ENCODE results near the gene FBXL12. TPM values are rescaled to one million over a fixed set of nuclear protein-coding genes. Genes with fewer than 3 reads are reported as not detected.

The FBXL12 gene
- total and polyA plus RNA-seq, 2 of the 4 experiments (the other 2 are of a cell fraction), result 8.1 to 42.6 TPM

DNA sequence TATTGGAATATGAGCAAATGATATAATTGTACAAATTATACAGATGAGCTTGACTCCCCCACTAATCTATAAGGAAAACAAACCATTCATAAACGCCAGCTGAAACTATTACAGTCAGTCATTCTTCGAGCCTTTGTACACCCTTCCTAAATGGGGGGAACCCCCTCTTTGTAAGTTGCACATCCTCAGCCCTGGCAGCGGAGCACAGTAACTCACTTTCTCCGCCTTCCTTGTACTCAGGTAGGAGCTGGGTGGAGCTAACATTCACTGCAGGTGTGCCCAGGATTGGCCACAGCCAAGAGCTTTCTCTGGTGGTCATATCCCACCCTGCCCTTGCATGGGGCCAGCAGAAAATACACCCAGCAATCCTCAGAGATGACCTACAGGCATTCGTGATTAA is 44.9 kb upstream of the FBXL12 start:
- in situ Hi-C loops (cut with MboI; ENCODE audit: low sequenced_read_pairs), result no loop called here

More for the DNA sequence above, 44.9 kb upstream of the FBXL12 start:
- H3K56ac ChIP-seq (ENCODE audit: extremely low read depth, insufficient read depth, low read length), result no peak overlapping the region
- no peak for DNase-seq
- H2BK15ac ChIP-seq (ENCODE audit: low read depth, low read length), result no peak overlapping the region
- TF ChIP-seq SMC3 (IDR thresholded peaks at IDR 0.05; ENCODE audit: low read depth, low read length) (no peak), NFE2L2 (IDR thresholded peaks at IDR 0.05; ENCODE audit: low read depth, low read length) (no peak), BHLHE40 (IDR thresholded peaks at IDR 0.05; ENCODE audit: low read depth, low read length) (no peak), RFX5 (IDR thresholded peaks at IDR 0.05; ENCODE audit: low read depth, low read length) (no peak), RAD21 (IDR thresholded peaks at IDR 0.05; ENCODE audit: low read length) (no peak), CEBPB (IDR thresholded peaks at IDR 0.05; ENCODE audit: low read depth, low read length) (no peak), MAZ (IDR thresholded peaks at IDR 0.05; ENCODE audit: borderline replicate concordance, low read depth, low read length) (no peak), POLR2A (IDR thresholded peaks at IDR 0.05; ENCODE audit: low read depth, low read length) (no peak)
- TF ChIP-seq, protein P1, sequence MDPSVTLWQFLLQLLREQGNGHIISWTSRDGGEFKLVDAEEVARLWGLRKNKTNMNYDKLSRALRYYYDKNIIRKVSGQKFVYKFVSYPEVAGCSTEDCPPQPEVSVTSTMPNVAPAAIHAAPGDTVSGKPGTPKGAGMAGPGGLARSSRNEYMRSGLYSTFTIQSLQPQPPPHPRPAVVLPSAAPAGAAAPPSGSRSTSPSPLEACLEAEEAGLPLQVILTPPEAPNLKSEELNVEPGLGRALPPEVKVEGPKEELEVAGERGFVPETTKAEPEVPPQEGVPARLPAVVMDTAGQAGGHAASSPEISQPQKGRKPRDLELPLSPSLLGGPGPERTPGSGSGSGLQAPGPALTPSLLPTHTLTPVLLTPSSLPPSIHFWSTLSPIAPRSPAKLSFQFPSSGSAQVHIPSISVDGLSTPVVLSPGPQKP (IDR thresholded peaks at IDR 0.05; ENCODE audit: borderline replicate concordance, low read depth, low read length), result no peak
- CTCF ChIA-PET, result interaction anchor here (0.6 kb wide), 1 partner anchor 135 kb away, joined by 5 read pairs; no protein-coding TSS in a partner anchor
- H3K18ac ChIP-seq (ENCODE audit: low read depth, low read length), result no peak overlapping the region
- H3K27ac ChIP-seq (ENCODE audit: insufficient read depth, low read length), result no peak overlapping the region
- no peak overlapping the region for H3K9ac ChIP-seq (ENCODE audit: low read depth, low read length)
- no peak overlapping the region for H3K4ac ChIP-seq (ENCODE audit: low read depth, low read length)
- no peak overlapping the region for H4K5ac ChIP-seq (ENCODE audit: low read depth, low read length)
- H2AK5ac ChIP-seq (ENCODE audit: low read depth, low read length), result no peak overlapping the region
- no peak overlapping the region for H2BK20ac ChIP-seq (ENCODE audit: low read depth, low read length)
- H3K27me3 ChIP-seq (ENCODE audit: control insufficient read depth, insufficient read depth, low read length), result no peaks in the 10 kb centered on the region
- no peak overlapping the region for H3K4me3 ChIP-seq (ENCODE audit: insufficient read depth, low read depth, low read length)
- no peak overlapping the region for H2BK5ac ChIP-seq (ENCODE audit: low read depth, low read length, poor library complexity, severe bottlenecking)
- POLR2A ChIA-PET (ENCODE audit: unreplicated experiment), result no interaction called here
- dilution Hi-C loops (cut with HindIII; ENCODE audit: low sequenced_read_pairs, unreplicated experiment), result no loop called here
- no peaks in the 10 kb centered on the region for H3K79me1 ChIP-seq (ENCODE audit: low read depth in 1 of 2, low read length in 2 of 2)
- no peaks in the 10 kb centered on the region for H4K20me1 ChIP-seq (ENCODE audit: insufficient read depth, low read length)
- H3K36me3 ChIP-seq (ENCODE audit: control insufficient read depth, insufficient read depth, low read length), result no peaks in the 10 kb centered on the region
- no peak overlapping the region for H4K91ac ChIP-seq (ENCODE audit: insufficient read depth, low read depth, low read length)
- no peak overlapping the region for H2BK120ac ChIP-seq (ENCODE audit: low read depth, low read length)
- H2AK9ac ChIP-seq (replicated peaks; ENCODE audit: low read depth, low read length, poor library complexity), result no peak overlapping the region
- intact Hi-C loops (cut with micrococcal nuclease), result no loop called here
- no peak for ATAC-seq (ENCODE audit: low read depth)
- no peaks in the 10 kb centered on the region for H3K9me3 ChIP-seq (ENCODE audit: control insufficient read depth, insufficient read depth, low read length)
- H3K9me1 ChIP-seq (ENCODE audit: insufficient read depth, low read length), result no peaks in the 10 kb centered on the region
- H3K4me2 ChIP-seq (ENCODE audit: low read depth, low read length), result no peak overlapping the region
- H2AFZ ChIP-seq (replicated peaks; ENCODE audit: low read length, poor library complexity), result no peak overlapping the region
- H3K14ac ChIP-seq (replicated peaks; ENCODE audit: low read depth, low read length), result no peak overlapping the region
- no TSS peak for BruUV-seq (replicated peaks)
- no peaks in the 10 kb centered on the region for H3K4me1 ChIP-seq (ENCODE audit: control insufficient read depth, insufficient read depth, low read length)
- no peak overlapping the region for H4K8ac ChIP-seq (ENCODE audit: low read depth in 2 of 2, low read length in 2 of 2)
- WGBS, 2 experiments (ENCODE audit: extremely low coverage in 2 of 2, insufficient read length in 1 of 2), result no CpG with 5 or more reads among the region's 5 CpGs
- H3K23ac ChIP-seq (ENCODE audit: low read depth, low read length), result no peak overlapping the region
